Measurements from ENCODE around the gene TMEM41A.
"Not testable (repeated sequence)": the region's sequence is repeated elsewhere in the genome, so short reads cannot be mapped to it uniquely, and the experiment has no call there.

The TMEM41A gene

DNA sequence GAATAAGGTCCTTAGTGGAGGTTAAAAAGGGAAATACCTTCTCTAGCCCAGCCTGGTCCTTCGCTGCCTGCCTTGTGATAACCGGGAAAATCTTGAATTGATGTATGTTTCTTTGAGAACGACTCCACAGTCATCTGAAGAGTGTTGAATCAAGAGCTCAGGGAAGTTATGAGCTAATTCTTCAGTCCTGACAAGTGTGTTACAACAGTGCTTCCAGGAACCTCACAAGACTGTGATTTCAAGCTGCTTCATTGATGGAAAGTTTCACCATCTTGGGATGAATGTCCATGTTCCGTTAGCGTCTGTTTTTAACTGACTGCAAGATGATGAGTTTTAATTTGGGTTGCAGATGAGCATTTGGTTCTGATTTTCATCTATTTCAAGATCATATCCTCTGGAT lies 12.4 kb downstream of the TMEM41A start:
- DNase-seq, result no peak

DNA sequence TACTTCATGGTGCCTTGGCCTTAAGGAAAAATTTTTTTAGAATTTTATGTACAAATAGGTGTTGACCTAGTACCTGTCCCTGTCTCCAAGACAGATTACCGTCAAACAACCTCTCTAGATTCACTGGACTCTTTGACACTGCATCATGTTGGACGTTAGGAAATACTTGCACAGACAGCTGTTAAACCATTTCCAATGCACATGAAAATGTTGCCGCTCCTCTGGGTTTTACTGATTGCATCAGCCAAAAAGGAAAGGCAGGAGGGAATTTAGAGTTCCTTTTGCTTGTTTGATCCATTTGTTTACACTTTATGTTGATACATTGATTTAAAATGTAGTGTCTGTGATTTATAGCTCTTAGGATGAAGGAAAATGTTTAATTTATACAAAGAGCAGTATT lies 14.5 kb downstream of the TMEM41A start:
- DNase-seq, result no peak

DNA sequence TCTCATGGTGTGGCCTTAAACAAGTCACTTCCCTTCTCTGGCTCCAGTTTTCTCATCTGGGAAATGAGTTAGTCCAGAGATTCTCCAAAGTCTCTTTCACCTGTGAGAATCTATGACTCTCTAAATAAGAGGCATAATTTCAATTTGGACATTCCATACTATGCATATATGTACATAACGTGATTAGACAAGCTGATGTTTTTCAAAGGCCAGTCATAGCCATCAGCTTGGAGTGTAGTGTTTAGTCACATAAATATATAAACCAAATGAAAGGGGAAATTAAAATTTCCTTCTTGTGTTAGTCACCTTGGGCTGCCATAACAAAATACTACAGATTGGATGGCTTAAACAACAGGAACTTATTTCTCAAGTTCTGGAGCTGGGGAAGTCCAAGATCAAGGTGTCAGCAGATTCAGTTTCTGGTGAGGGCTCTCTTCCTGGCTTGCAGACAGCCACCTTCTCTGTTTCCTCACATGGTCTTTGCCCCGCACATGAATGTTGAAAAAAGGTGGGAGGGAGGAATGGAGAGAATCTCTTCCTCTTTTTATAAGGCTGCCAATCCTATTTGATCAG lies 19.4 kb downstream of the TMEM41A start:
- DNase-seq, result no peak

DNA sequence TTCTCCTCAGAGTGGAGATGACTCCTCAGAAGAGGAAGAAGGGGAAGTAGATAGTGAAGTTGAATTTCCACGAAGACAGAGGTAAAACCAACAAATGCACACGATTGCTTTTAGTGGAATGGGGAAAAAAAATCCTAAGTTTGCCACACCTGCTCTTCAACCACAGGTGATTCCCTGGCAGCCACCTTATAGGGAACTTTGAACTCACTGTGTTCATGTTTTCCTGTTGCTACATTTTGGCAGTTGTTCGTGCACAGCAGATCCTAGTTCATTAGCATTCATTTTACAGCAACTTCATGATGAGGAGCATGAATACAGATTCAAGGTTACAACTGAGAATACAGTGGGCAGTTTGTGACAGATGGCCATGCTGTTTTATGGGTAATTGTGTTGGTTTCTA lies 21.5 kb downstream of the TMEM41A start:
- no peak for DNase-seq

DNA sequence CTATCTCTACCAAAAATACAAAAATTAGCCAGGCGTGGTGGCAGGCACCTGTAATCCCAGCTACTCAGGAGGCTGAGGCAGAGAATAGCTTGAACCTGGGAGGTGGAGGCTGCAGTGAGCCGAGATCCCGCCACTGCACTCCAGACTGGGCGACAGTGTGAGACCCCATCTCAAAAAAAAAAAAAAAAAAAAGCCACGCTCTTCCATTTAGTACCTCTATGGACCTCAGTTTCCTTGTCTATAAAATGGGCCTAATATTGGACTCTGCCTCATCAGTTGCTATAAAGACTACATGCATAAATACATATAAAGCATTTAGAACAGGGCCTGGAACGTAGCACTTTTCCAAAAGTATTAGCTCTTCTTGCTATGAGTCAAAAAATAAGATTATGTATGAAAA lies 23.9 kb downstream of the TMEM41A start:
- not testable (repeated sequence) for DNase-seq

DNA sequence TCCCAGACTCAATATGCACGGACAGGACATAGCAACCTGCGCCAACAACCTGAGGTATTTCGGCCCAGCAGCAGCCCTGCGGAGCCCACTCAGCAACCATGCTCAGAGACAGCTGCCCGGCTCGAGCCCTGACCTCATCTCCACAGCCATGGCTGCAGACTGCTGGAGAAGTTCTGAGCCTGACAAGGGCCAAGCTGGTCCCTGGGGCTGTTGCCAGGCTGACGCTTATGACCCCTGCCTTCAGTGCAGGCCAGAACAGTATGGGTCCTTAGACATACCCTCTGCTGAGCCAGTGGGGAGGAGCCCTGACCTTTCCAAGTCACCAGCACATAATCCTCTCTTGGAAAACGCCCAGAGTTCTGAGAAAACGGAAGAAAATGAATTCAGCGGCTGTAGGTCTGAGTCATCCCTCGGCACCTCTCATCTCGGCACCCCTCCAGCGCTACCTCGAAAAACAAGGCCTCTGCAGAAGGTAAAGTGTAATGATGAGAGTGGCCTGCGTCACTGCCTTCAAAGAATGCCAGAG lies 25.5 kb downstream of the TMEM41A start:
- no peak for DNase-seq

DNA sequence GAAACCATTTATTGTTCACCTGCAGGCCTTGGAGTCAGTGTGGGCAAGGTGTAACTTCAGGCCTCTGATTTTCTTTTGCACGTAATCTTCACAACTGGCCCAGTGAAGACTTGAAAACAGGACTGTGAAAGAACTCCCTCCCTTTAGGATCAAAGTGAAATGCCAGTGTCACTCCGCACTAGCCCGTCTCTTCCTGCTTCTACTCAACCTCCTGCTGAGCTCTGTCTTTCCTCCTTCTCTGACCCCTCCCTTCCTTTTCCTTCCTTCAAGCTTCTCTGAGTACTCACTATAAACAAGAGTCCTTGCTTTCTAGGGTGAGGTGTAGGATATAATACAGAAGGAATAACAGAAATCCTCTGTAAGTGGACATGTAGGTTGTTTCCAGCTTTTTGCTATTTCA lies 28.5 kb downstream of the TMEM41A start:
- DNase-seq, result no peak

DNA sequence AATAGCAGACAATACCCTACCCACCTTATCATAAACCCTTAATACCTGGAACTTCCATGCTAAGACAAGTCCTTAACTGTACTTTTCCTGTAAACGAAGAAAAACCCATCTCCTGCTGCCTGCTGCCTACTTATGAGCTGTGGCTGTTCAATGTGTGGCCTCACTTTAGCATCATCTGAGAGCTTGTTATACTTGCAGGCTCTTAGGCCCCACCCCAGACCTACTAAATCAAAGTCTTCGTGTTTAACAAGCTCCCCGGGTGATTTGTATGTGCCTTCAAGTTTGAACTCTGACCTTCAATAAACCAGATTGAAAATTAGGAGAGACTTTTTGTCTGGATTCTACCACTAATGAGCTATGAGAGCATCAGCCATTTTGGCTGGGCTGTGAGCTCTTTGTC lies 29.3 kb downstream of the TMEM41A start:
- no peak for DNase-seq

DNA sequence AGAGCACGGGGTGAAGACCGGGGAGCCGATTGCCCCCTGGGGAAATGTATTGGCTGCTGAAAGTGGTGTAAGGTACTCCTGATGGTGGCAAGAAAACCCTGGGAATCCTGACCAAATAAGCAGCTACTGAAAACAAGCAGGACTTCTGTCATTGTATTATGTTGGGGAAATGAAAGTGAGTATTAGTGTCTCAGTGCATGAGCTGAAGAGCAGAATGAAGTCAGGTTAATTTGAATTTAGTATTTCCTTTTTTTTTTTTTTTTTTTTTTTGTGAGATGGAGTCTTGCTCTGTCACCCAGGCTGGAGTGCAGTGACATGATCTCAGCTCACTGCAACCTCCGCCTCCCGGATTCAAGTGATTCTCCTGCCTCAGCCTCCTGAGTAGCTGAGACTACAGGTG lies 32.7 kb downstream of the TMEM41A start:
- DNase-seq, result not testable (repeated sequence)

DNA sequence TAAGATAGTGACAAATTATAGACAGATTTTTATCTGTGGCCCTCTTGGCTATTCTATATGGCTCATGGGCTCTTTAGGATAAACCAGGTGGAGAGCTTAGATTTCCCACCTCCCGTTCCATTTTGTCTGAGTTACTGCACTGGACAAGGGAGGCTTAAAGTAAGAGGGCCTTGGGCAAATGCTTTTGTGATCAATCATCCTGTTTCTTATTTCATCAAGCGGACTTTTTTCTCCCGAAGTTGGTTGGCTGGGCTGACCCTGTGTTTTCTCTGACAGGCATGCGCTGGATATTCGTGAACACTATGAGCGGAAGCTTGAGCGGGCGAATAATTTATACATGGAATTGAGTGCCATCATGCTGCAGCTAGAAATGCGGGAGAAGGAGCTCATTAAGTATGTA lies 33.4 kb downstream of the TMEM41A start:
- no peak for DNase-seq

DNA sequence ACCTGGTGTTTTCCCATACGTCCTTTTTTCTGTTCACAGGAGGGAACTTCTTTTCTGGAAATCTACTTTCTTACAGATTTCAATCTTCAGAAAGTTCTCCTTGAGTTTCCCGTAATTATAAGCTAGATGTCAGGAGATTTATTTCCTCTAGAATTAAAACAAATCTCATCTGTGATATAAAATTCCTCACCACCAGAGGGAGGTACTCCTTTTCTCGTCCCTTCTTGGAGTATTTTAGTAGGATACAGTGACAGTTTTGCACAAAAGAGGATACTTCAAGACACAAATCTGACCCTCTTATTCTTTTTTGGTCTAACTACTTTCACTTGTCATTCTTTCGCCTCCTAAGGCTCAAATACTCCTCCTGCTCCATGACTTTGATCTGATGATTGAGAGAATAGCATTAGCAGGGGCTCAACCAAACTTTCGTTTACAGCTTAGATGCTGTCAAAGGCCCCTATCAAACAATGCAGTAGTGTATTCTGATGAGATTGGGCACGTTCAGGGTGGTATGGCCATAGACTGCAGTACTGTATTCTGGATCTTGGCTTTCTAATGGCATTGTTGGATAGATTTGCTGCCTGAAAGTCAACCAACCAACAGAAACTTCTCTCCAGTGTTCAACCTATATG lies 38.0 kb downstream of the TMEM41A start:
- DNase-seq, result no peak

DNA sequence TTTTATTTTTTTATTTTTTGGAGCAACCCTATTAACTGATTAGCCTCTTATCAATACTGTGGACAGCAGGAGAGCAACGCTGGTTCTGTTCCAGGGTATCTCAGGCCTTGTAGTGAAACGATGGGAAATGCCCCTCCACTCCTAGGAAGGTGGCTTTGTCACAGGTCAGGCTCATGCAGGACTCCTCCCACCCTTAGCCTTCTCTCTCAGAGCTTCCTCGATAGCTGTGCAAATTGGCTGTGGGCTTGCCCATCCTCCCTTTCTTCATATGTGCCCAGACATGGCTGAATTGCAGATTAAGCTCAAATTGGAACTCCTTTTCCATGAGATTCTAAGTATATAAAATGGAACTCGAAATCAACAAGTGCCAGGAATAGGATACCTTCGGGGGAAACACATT lies 38.5 kb downstream of the TMEM41A start:
- DNase-seq, result no peak

DNA sequence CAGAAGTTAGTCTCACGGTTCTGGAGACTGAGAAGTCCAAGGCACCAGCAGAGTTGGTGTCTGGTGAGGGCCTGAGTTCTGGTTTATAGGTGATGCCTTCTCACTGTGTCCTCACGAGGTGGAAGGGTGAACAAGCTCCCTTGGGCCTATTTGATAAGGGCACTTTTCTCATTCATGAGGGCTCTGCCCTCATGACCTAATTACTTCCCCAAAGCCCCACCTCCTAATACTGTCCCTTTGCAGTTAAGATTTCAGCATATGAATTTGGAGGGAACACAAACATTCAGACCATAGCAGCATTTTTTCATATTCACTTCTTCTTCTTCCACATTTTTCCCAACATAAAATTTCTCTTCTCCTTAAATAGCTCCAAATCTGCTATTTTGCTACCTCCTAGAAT lies 41.5 kb downstream of the TMEM41A start:
- DNase-seq, result no peak

DNA sequence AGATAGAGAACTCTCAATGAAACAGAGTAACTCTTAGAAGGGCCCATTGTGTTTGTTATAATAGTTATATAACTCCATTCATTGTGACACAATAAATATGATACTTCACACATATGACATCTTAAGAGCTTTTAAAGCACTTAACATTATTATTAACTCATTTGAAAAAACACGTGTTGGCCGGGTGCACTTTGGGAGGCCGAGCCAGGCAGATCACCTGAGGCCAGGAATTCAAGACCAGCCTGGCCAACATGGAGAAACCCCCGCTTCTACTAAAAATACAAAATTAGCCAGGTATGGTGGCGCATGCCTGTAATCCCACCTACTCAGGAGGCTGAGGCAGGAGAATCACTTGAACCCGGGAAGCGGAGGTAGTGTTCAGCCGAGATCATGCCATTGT lies 47.4 kb downstream of the TMEM41A start:
- DNase-seq, result not testable (repeated sequence)

DNA sequence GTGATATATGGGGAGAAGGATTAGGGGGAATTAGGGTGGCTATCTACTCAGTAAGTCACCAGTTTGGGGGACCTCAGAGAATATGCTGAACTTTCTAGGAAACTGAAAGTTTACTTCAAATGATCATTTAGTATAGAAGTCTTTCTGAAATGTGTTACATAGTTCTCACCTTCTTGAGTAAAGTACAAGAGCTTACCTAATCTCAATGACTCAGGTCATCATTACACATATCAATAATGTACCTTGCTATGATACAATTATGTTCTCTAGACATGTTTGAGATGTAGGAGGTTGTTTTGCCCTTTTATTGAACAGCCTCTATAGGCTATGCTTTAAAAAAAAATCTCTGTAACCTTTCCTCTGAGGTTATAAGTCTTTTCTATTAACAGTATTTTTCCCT lies 50.7 kb downstream of the TMEM41A start:
- DNase-seq, result no peak

DNA sequence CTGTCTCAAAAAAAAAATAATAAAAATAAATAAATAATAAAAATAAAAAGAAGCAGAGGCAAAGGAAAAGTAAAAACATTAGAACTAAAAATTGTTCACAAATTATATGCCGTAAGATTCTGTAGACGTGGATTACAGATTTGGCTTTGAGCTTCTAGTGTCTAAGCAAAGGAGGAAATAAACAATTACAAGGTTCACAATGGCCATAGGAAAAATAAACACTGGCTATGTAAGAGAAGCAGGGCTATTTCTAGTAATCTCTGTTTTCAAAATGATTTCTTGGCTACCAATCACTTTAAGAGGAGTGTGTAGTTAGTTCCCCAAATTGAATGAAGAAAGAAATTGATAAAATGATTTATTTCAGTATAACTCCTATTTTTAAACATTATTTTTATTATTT lies 54.5 kb downstream of the TMEM41A start:
- DNase-seq, result no peak

DNA sequence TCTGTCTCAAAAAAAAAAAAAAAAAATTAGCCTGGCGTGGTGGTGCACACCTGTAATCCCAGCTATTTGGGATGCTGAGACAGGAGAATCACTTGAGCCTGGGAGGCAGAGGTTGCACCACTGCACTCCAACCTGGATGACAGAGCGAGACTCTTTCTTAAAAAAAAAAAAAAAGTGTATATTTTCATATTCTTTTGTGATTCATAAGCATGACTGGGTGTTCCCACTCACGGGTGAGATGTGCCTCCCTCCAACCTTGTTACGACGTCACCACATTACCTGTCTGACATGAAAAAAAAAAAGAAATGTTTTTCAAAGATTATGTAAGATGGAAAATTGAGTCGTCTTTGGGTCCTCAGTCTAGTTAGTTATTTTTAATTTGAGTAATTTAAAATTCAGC lies 56.8 kb downstream of the TMEM41A start:
- DNase-seq, result no peak

DNA sequence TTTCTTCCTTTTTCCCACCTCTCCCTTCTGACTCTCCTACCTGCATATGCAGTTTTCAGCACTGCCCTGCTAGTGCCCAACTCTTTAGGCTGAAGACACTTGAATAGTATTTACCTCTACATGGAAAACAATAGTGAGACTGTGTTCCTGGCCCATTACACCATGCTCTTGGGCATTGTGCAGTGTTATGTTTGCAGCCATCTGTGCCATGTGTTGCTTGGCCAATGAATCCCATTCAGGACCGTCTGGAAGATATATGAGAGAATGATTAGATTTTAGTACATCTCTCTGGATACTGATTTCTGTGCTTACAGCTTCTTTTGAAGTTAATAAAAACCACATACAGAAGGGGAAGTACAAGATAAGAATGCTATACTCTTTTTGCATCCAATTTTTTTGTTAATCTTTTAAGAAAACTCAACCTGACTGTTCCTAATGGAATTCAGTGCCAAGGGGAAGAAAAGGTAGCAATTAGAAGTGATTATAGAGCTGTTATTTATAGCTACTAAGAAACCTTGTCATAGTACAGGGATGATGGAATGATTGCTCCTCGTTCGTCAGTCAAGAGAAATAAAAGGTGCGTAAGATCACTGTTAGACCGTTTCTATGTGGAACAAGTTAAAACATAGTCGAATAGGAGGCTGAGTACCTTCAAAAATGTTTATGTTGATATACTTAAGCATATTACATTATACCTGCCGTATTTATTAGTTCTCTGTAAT lies 58.9 kb downstream of the TMEM41A start:
- DNase-seq, result no peak
